Putamen (tissue), 1 donor: ENCODE results near the gene CMTM3.

Source experiments
- DNase-seq: peaks from one replicate; pipeline ENCODE4 v3.0.0-alpha.2; 2016; ENCODE audit warnings: low spot score

Gene CMTM3

GRCh38 chr16:66662445-66663194 is 58.1 kb downstream of the CMTM3 start:
- peak; percentile 49 for DNase-seq
